SK-N-SH (cell line): ENCODE measurements around the gene LMX1A. TPM values are rescaled to one million over a fixed set of nuclear protein-coding genes. Genes with fewer than 3 reads are reported as not detected.

Source experiments
- CTCF ChIA-PET: fragments of 300-600, 350-600 bp; formaldehyde crosslinking; extraction: SDS; loops from one replicate; lab custom pipeline; 2021; lab: Yijun Ruan, JAX
- POLR2A ChIA-PET: fragments of 350-600 bp; sonication (Branson Sonifier 250); formaldehyde crosslinking; extraction: SDS; loops from one replicate; lab custom pipeline; 2020; ENCODE audit warnings: antibody characterized with exemption, inconsistent platforms; lab: Yijun Ruan, JAX
- DNase-seq: peaks from one replicate; pipeline ENCODE4 v3.0.0; 2012
- H2AFZ ChIP-seq: fragments of 200-600 bp; sonication (generic); 2 replicates; pipeline ENCODE4 v1.8.1; 2016; ENCODE audit warnings: antibody characterized with exemption, mild to moderate bottlenecking, low read depth
- H3F3A ChIP-seq: fragments of 200-600 bp; sonication (generic); replicated peaks from 2 replicates; pipeline ENCODE3; 2016; ENCODE audit warnings: antibody characterized with exemption, mild to moderate bottlenecking; ENCODE audit not compliant: insufficient read depth
- H3K27ac ChIP-seq, 2 experiments: fragments of 200-500 bp in 1 of 2; fragments of 200-600 bp in 1 of 2; sonication (Bioruptor generic) in 1 of 2; sonication (generic), shearing (Covaris generic) in 1 of 2; 2 replicates each; pipeline versions ENCODE4 v1.5.1 to v1.6.1; 2014 to 2016; ENCODE audit warnings: low read depth in 2 of 2, inconsistent platforms in 1 of 2, low read length in 1 of 2, mild to moderate bottlenecking in 1 of 2, mixed read lengths in 1 of 2
- H3K27me3 ChIP-seq: fragments of 200-600 bp; sonication (generic), shearing (Covaris generic); 2 replicates; pipeline ENCODE4 v1.6.1; 2016; ENCODE audit warnings: mixed run types; ENCODE audit not compliant: insufficient read depth
- H3K36me3 ChIP-seq, 2 experiments: fragments of 200-500 bp in 1 of 2; fragments of 200-600 bp in 1 of 2; sonication (Bioruptor generic) in 1 of 2; sonication (generic) in 1 of 2; replicated peaks in 1 of 2; 2 replicates each; pipeline versions ENCODE3 to v1.5.1; 2014 to 2016; ENCODE audit warnings: low read length in 1 of 2, mild to moderate bottlenecking in 1 of 2; ENCODE audit not compliant: insufficient read depth in 2 of 2, control insufficient read depth in 1 of 2
- H3K4me1 ChIP-seq, 2 experiments: fragments of 200-500 bp in 1 of 2; fragments of 200-600 bp in 1 of 2; sonication (Bioruptor generic) in 1 of 2; sonication (generic), shearing (Covaris generic) in 1 of 2; 2 replicates each; pipeline versions ENCODE4 v1.5.1 to v1.6.1; 2014 to 2016; ENCODE audit warnings: low read depth in 1 of 2, low read length in 1 of 2, mixed run types in 1 of 2; ENCODE audit not compliant: insufficient read depth in 2 of 2, control insufficient read depth in 1 of 2
- H3K4me2 ChIP-seq: fragments of 200-600 bp; sonication (generic), shearing (Covaris generic); 2 replicates; pipeline ENCODE4 v1.6.1; 2017; ENCODE audit warnings: mixed run types
- H3K4me3 ChIP-seq, 2 experiments: fragments of 200-500 bp in 1 of 2; fragments of 200-600 bp in 1 of 2; sonication (Bioruptor generic) in 1 of 2; sonication (generic), shearing (Covaris generic) in 1 of 2; 2 replicates each; pipeline versions ENCODE4 v1.5.1 to v1.8.1; 2014 to 2016; ENCODE audit warnings: low read depth in 2 of 2, inconsistent platforms in 1 of 2, low read length in 1 of 2, mild to moderate bottlenecking in 1 of 2, mixed read lengths in 1 of 2, moderate library complexity in 1 of 2
- H3K79me2 ChIP-seq: fragments of 200-600 bp; sonication (generic); 2 replicates; pipeline ENCODE4 v1.8.1; 2017; ENCODE audit warnings: mild to moderate bottlenecking; ENCODE audit not compliant: insufficient read depth
- H3K9ac ChIP-seq: fragments of 200-600 bp; sonication (generic); 2 replicates; pipeline ENCODE4 v1.6.1; 2017; ENCODE audit warnings: mixed run types
- H3K9me2 ChIP-seq: fragments of 200-600 bp; sonication (generic); 2 replicates; pipeline ENCODE4 v1.6.1; 2017; ENCODE audit warnings: mixed run types
- H3K9me3 ChIP-seq: fragments of 200-600 bp; sonication (generic); 2 replicates; pipeline ENCODE4 v1.6.1; 2017; ENCODE audit warnings: mixed run types, mild to moderate bottlenecking, moderate library complexity
- H4K20me1 ChIP-seq: fragments of 200-600 bp; sonication (generic); 2 replicates; pipeline ENCODE4 v1.6.1; 2017; ENCODE audit warnings: mild to moderate bottlenecking, mixed run types; ENCODE audit not compliant: insufficient read depth
- CHD2 ChIP-seq: fragments of 150-350 bp; IDR thresholded peaks from 2 replicates; pipeline ENCODE4 v1.6.1; 2018; ENCODE audit warnings: low read length; ENCODE audit not compliant: partially characterized antibody
- CTCF ChIP-seq: fragments of 200-600 bp; sonication (generic); IDR thresholded peaks from 2 replicates; pipeline ENCODE4 v1.6.1; 2017; ENCODE audit warnings: antibody characterized with exemption, mild to moderate bottlenecking, moderate library complexity
- GABPA ChIP-seq: IDR thresholded peaks from 2 replicates; pipeline ENCODE4 v1.4.0; 2012; ENCODE audit warnings: low read depth, mild to moderate bottlenecking
- JUND ChIP-seq: IDR thresholded peaks from 2 replicates; pipeline ENCODE4 v1.4.0; 2012
- NFIC ChIP-seq: IDR thresholded peaks from 2 replicates; pipeline ENCODE4 v1.4.0; 2012; ENCODE audit warnings: borderline replicate concordance
- PBX3 ChIP-seq: IDR thresholded peaks from 2 replicates; pipeline ENCODE4; 2012
- RAD21 ChIP-seq: IDR thresholded peaks from 2 replicates; pipeline ENCODE4 v1.6.1; 2012; ENCODE audit warnings: mild to moderate bottlenecking, low read length
- RCOR1 ChIP-seq: fragments of 150-350 bp; IDR thresholded peaks from 2 replicates; pipeline ENCODE4 v1.6.1; 2017; ENCODE audit warnings: antibody characterized with exemption, low read length
- REST ChIP-seq: IDR thresholded peaks from 2 replicates; pipeline ENCODE4 v1.6.1; 2012; ENCODE audit warnings: mild to moderate bottlenecking, low read depth, low read length, moderate library complexity
- TCF12 ChIP-seq: IDR thresholded peaks from 2 replicates; pipeline ENCODE4 v1.4.0; 2012
- YY1 ChIP-seq: IDR thresholded peaks from 2 replicates; pipeline ENCODE4 v1.4.0; 2012; ENCODE audit warnings: low read depth, mild to moderate bottlenecking
- WGBS: methylation state at CpG from one replicate; pipeline ENCODE4 v1.1.6; 2017; ENCODE audit warnings: low lambda C conversion rate; 5-methylcytosine and 5-hydroxymethylcytosine counted together
- polyA plus RNA-seq, 3 experiments: library from polyadenylated mRNA; depleted of rRNA; stranded (reverse); fragments of >200 nt; gene quantifications; 2 replicates each; pipeline ENCODE4 v1.2.3, GENCODE V29; 2012
- TF ChIP-seq, protein P1 (sequence below): fragments of 150-350 bp; IDR thresholded peaks from 2 replicates; pipeline ENCODE4 v1.6.1; 2017; ENCODE audit warnings: antibody characterized with exemption, low read length, low read depth, borderline replicate concordance

Gene LMX1A
- polyA plus RNA-seq, 1 of the 3 experiments (the other 2 are of a cell fraction) = not detected

- H3K27ac ChIP-seq = no peak overlapping the region
- H4K20me1 ChIP-seq = no peaks in the 10 kb centered on the region
- no peak for TF ChIP-seq CTCF
- TF ChIP-seq RAD21 = no peak
- TF ChIP-seq TCF12 = no peak
- no peaks in the 10 kb centered on the region for H3F3A ChIP-seq
- no peak overlapping the region for H2AFZ ChIP-seq
- H3K79me2 ChIP-seq = no peaks in the 10 kb centered on the region
- H3K9ac ChIP-seq = no peak overlapping the region
- no peaks in the 10 kb centered on the region for H3K9me3 ChIP-seq
- POLR2A ChIA-PET = no interaction called here
- no peaks in the 10 kb centered on the region for H3K27me3 ChIP-seq
- no peaks in the 10 kb centered on the region for H3K9me2 ChIP-seq
- 32% methylated on average over 4 of the region's 4 CpGs for WGBS
- no peaks in the 10 kb centered on the region for H3K36me3 ChIP-seq
- CTCF ChIA-PET = interaction anchor here (1.2 kb wide), 2 partner anchors 113 to 338 kb away, joined by 3 to 4 read pairs; no protein-coding TSS in a partner anchor
- H3K4me3 ChIP-seq = no peak overlapping the region
- H3K4me1 ChIP-seq = no peaks in the 10 kb centered on the region; a peak in 1 of 4 replicates
- no peak overlapping the region for H3K4me2 ChIP-seq
- DNase-seq = no peak
Observed at GRCh38 chr1:165254376-165254775, 102.1 kb downstream of the LMX1A start.

DNA sequence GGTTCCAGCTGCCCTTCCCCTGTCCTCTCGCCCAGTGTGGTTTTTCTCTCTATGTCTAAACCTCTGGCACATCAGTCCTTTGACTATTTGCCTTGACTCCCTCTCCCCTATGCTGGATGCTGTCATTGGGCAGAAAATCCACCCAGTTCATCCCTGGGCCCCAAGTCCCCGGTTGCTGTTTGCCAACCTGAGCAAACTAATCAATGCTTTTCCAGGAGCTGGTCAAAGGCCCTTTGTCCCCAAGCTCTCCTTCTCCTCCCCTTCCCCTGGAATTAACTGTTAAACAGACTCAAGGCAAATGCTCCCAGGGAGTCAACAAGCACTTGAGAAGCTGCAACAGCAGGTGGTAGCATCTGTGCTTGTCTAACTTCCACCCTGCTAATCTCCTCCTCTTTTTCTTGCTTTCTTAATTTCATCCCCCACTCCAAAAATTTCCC lies 102.7 kb downstream of the LMX1A start:
- Histone ChIP-seq H3K4me2 (no peak overlapping the region), H3K4me3 (no peak overlapping the region)

More for the DNA sequence above, 102.7 kb downstream of the LMX1A start:
- H3K27me3 ChIP-seq = no peaks in the 10 kb centered on the region
- ChIA-PET POLR2A (no interaction called here), CTCF (interaction anchor here (1.2 kb wide), 1 partner anchor 114 kb away, joined by 3 read pairs; no protein-coding TSS in a partner anchor)
- no peak for TF ChIP-seq RCOR1
- no peak for TF ChIP-seq YY1
- no peak for TF ChIP-seq PBX3
- TF ChIP-seq GABPA = no peak
- no peak for TF ChIP-seq CHD2
- no peak for TF ChIP-seq REST
- TF ChIP-seq JUND = no peak
- TF ChIP-seq, protein P1, sequence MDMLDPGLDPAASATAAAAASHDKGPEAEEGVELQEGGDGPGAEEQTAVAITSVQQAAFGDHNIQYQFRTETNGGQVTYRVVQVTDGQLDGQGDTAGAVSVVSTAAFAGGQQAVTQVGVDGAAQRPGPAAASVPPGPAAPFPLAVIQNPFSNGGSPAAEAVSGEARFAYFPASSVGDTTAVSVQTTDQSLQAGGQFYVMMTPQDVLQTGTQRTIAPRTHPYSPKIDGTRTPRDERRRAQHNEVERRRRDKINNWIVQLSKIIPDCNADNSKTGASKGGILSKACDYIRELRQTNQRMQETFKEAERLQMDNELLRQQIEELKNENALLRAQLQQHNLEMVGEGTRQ = no peak
- no peak for TF ChIP-seq NFIC
- WGBS = 7% methylated on average over 2 of the region's 2 CpGs
- H3K4me1 ChIP-seq = no peaks in the 10 kb centered on the region; a peak in 1 of 4 replicates
- no peaks in the 10 kb centered on the region for H3K9me3 ChIP-seq
- H4K20me1 ChIP-seq = no peaks in the 10 kb centered on the region
- no peaks in the 10 kb centered on the region for H3K36me3 ChIP-seq
- no peak overlapping the region for H3K9ac ChIP-seq
- no peaks in the 10 kb centered on the region for H3K9me2 ChIP-seq
- no peak overlapping the region for H3K27ac ChIP-seq
- H2AFZ ChIP-seq = no peak overlapping the region
- H3F3A ChIP-seq = no peaks in the 10 kb centered on the region
- DNase-seq = no peak
- no peaks in the 10 kb centered on the region for H3K79me2 ChIP-seq
